HG02970 (cell line): ENCODE measurements around the gene PCNX1.
"Not testable (repeated sequence)": the region's sequence is repeated elsewhere in the genome, so short reads cannot be mapped to it uniquely, and the experiment has no call there.

Experiments used
- ATAC-seq: cut with Tn5 transposase; IDR thresholded peaks from one replicate; pipeline ENCODE4 v1.9.1; 2021; ENCODE audit warnings: mild to moderate bottlenecking, moderate library complexity, moderate number of reproducible peaks; ENCODE audit not compliant: unreplicated experiment, low FRiP score

Gene PCNX1

DNA sequence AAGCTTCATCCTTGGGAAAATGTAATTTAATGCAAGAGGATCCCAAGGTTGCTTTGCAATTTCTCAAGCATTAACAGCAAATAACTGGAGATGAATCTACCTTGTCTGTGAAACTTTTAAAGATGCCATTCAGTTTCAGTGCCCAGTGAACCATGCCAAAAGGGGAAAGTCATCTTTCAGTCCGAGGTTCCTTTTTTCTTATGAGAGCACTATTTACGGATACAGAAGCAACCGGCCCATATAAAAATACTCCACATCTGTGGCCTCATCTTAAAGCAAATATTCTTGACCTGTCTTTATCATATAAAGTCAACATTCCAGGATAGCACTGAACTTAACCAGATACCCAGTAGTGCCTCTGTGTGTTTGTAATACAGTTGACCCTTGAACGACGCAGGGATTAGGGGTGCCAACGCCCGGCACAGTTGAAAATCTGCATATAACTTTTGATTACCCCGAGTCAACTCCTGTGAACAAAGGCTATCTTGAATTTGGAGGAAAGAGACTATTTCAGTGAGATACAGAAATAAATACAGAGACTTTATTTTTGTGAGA is 209.4 kb downstream of the PCNX1 start:
- no peak for ATAC-seq

GRCh38 chr14:71117839-71118743 is 210.8 kb downstream of the PCNX1 start:
- ATAC-seq: no peak

- no peak for ATAC-seq
Measured at GRCh38 chr14:71119075-71119474, 211.8 kb downstream of the PCNX1 start.

GRCh38 chr14:71119832-71120231 is 212.6 kb downstream of the PCNX1 start:
- ATAC-seq: no peak

GRCh38 chr14:71121001-71121400 is 213.7 kb downstream of the PCNX1 start:
- no peak for ATAC-seq

GRCh38 chr14:71121711-71122110 is 214.5 kb downstream of the PCNX1 start:
- ATAC-seq: no peak

DNA sequence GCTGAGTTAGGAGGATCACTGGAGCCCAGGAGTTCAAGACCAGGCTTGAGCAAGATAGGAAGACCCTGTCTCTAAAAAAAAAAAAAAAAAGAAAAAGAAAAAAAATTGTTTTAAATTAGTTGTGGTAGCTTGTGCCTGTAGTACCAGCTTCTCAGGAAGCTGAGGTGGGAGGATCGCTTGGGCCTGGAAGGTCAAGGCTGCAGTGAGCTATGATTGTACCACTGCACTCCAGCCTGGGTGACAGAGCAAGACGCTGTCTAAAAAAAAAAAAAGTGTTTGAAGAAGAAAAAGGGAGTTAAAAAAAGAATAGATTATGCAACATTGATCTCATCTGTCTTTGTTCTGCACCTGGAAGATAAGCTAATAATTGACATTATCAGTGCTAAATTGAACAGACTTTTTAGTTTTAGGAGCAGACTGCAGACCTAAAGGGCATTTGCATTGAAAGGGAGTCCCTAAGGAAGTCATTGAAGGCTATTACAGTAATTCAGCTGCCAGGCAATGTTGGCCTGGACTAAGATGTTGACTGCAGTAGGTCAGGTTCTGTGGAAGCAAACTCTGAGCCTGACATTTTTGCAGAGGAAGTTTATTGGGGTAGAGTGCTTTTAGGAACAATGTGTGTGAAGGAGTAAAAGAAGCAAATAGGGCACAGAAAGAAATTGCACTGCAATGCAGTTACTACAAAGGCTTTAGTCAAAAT is 215.8 kb downstream of the PCNX1 start:
- no peak for ATAC-seq

- no peak for ATAC-seq
Measured at GRCh38 chr14:71123579-71124135, 216.4 kb downstream of the PCNX1 start.

GRCh38 chr14:71129716-71130490 is 222.6 kb downstream of the PCNX1 start:
- ATAC-seq: not testable (repeated sequence)

- ATAC-seq: no peak
Measured at GRCh38 chr14:71130491-71131179, 223.4 kb downstream of the PCNX1 start.

DNA sequence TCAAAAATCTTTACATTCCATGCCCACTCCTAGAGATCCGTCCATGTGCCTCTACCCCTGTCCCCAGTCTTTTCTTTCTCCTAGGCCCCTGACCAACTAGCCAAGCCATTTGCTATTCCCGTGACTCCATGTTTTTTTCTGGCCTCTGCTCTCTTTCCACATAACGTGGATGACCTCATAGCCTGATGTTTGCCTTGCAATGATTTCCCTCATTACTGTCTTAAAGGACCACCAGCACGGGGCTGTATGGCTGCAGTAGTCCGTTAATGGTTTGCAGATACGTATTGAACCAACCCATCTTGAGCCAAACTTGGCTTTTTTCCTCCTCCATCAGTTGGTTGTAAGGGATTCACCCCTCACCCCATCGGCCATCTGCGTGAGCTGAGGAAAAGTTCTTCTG is 226.0 kb downstream of the PCNX1 start:
- no peak for ATAC-seq

- ATAC-seq: no peak
Measured at GRCh38 chr14:71135496-71135895, 228.2 kb downstream of the PCNX1 start.

DNA sequence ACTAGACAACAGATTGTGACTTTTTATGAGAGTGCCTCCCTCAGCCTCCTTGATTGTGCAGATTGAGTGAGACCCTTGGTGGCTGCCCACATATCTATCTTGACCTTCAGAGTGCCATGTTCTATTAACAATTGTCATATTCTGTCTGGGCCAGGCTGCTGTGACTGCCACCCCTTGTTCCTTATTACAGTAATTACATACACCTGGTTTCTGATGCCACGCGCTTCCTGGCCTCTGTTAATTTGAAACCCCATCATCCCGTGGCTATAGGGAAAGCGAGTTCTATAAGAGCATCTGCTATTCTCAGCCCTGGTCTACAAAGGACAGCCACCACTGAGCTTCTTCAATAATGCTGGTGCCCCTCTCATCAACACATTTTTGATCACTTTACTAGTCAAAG is 228.7 kb downstream of the PCNX1 start:
- ATAC-seq: no peak

- no peak for ATAC-seq
Measured at GRCh38 chr14:71136386-71137060, 229.3 kb downstream of the PCNX1 start.

DNA sequence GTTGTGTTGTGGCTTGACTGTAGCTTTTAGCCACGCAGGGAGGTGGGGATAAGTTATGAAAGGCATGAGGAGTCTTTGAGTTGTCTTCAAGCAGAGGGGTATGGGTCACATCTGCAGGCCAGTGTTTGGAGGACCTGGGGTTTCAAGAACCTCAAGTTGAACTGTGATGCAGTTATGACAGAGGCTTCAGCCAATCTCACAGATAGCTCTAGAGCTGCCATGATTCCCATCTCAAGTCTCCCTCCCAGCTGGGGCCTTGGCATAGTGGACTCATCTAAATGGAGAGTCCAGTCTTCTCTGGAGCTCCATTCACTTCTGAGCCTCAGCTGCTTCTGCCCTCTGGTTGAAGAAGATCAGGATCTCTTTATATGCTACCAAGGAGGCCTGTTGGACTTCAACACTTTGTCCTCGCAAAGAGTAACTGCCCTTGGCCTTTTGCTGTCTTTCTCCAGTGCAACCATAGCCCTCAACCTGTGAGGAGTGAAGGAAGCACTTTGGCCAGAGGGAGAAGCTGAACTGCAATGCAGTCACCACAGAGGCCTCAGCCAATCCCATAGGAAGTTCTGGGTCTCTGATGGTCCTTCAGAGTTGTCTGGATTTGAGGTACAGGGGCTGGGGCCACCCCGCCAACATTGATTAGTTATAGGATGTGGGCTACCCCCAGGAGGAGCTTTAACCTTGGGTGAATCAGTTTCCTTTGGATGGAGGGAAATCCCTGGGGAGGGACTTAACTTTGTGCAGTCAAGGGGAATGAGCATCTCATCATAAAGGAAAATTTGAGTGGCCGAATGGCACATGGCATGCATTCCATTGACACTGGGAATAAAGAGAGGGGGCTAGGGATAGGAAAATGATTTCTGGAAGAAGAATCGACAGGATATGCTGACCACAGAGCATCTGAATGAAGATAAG is 230.5 kb downstream of the PCNX1 start:
- no peak for ATAC-seq

- no peak for ATAC-seq
Measured at GRCh38 chr14:71138448-71139293, 231.4 kb downstream of the PCNX1 start.

- ATAC-seq: no peak
Measured at GRCh38 chr14:71139294-71139946, 232.2 kb downstream of the PCNX1 start.
